B cell (primary cell): Measurements from ENCODE around the gene SYNGR3. TPM values are rescaled to one million over a fixed set of nuclear protein-coding genes. Genes with fewer than 3 reads are reported as not detected.

ENCODE experiments used
- ATAC-seq: fragments of 200-7000 bp; cut with Tn5 transposase; one replicate; pipeline ENCODE4 v1.10.0; 2021; ENCODE audit warnings: low read depth, mild to moderate bottlenecking, moderate number of reproducible peaks, moderate library complexity
- CTCF ChIA-PET: fragments of 350-600 bp; sonication (Branson Sonifier 250); formaldehyde crosslinking; loops from one replicate; lab custom pipeline; 2021; ENCODE audit warnings: antibody characterized with exemption, inconsistent platforms; lab: Charles Lee
- POLR2A ChIA-PET: fragments of 350-600 bp; sonication (Branson Sonifier 250); formaldehyde crosslinking; loops from one replicate; lab custom pipeline; 2021; ENCODE audit warnings: antibody characterized with exemption; lab: Charles Lee
- DNase-seq: peaks from one replicate; pipeline ENCODE4 v3.0.0; 2013
- H2AFZ ChIP-seq: 2 replicates; pipeline ENCODE4 v1.6.1; 2012; ENCODE audit warnings: mild to moderate bottlenecking, low read depth, low read length; ENCODE audit not compliant: insufficient read depth, poor library complexity, severe bottlenecking
- H3K27ac ChIP-seq, 2 donors: 1 replicate in 1 of 2; 2 replicates in 1 of 2; pipeline ENCODE4 v1.5.1; 2012 to 2013; ENCODE audit warnings: low read length in 2 of 2, mild to moderate bottlenecking in 2 of 2, moderate library complexity in 1 of 2
- H3K27me3 ChIP-seq, 4 experiments: fragments of 200-600 bp in 1 of 4; sonication (generic) in 1 of 4; replicated peaks in 1 of 4; 1 replicate in 2 of 4; 2 replicates in 2 of 4; pipeline versions ENCODE4 v1.6.1 to v1.7.0; 2013 to 2016; ENCODE audit warnings: low read length in 3 of 4, mild to moderate bottlenecking in 2 of 4, mixed read lengths in 1 of 4, moderate library complexity in 1 of 4; ENCODE audit not compliant: insufficient read depth in 4 of 4, control insufficient read depth in 3 of 4; ENCODE audit errors: control extremely low read depth in 1 of 4
- H3K36me3 ChIP-seq, 2 experiments: replicated peaks in 1 of 2; 1 replicate in 1 of 2; 2 replicates in 1 of 2; pipeline versions ENCODE4 v1.6.1 to v1.7.1; 2013; ENCODE audit warnings: low read length in 1 of 2; ENCODE audit not compliant: insufficient read depth in 2 of 2, control insufficient read depth in 1 of 2; ENCODE audit errors: control extremely low read depth in 1 of 2, extremely low read depth in 1 of 2
- H3K4me1 ChIP-seq, 2 donors: fragments of 200-600 bp in 1 of 2; sonication (generic) in 1 of 2; 1 replicate in 1 of 2; 2 replicates in 1 of 2; pipeline versions ENCODE4 v1.5.1 to v1.6.1; 2013 to 2017; ENCODE audit warnings: low read length in 2 of 2; ENCODE audit not compliant: control insufficient read depth in 2 of 2, insufficient read depth in 2 of 2
- H3K4me2 ChIP-seq: replicated peaks from 2 replicates; pipeline ENCODE3; 2012; ENCODE audit warnings: mild to moderate bottlenecking, low read depth, low read length; ENCODE audit not compliant: poor library complexity, severe bottlenecking
- H3K4me3 ChIP-seq, 5 experiments: fragments of 200-600 bp in 1 of 5; sonication (generic) in 1 of 5; 1 replicate in 3 of 5; 2 replicates in 2 of 5; pipeline versions ENCODE4 v1.5.1 to v1.7.0; 2011 to 2016; ENCODE audit warnings: low read length in 4 of 5, mild to moderate bottlenecking in 4 of 5, low read depth in 2 of 5, control low read depth in 1 of 5, moderate library complexity in 1 of 5; ENCODE audit not compliant: insufficient read depth in 1 of 5; ENCODE audit errors: control extremely low read depth in 1 of 5, extremely low read depth in 1 of 5
- H3K79me2 ChIP-seq: fragments of 200-600 bp; sonication (generic); one replicate; pipeline ENCODE4 v1.6.0; 2016; ENCODE audit warnings: low read length; ENCODE audit not compliant: control insufficient read depth, insufficient read depth
- H3K9ac ChIP-seq: fragments of 200-600 bp; sonication (generic); 2 replicates; pipeline ENCODE4 v1.6.1; 2017; ENCODE audit warnings: mild to moderate bottlenecking, low read length, moderate library complexity
- H3K9me3 ChIP-seq, 3 donors: one replicate each; pipeline versions ENCODE4 v1.6.1 to v1.7.1; 2013; ENCODE audit warnings: low read length in 2 of 3; ENCODE audit not compliant: control insufficient read depth in 2 of 3, insufficient read depth in 1 of 3; ENCODE audit errors: control extremely low read depth in 1 of 3
- H4K20me1 ChIP-seq: 2 replicates; pipeline ENCODE4 v1.6.0; 2012; ENCODE audit warnings: mild to moderate bottlenecking, low read length; ENCODE audit not compliant: insufficient read depth, control insufficient read depth, poor library complexity, severe bottlenecking
- H3K27ac Mint-ChIP-seq: one replicate; pipeline ENCODE4 v1.8.0; 2021; ENCODE audit warnings: mixed read lengths
- H3K27me3 Mint-ChIP-seq: one replicate; pipeline ENCODE4 v1.8.0; 2021; ENCODE audit warnings: mixed read lengths
- H3K4me1 Mint-ChIP-seq: one replicate; pipeline ENCODE4 v1.8.0; 2021; ENCODE audit warnings: mixed read lengths
- H3K4me3 Mint-ChIP-seq: one replicate; pipeline ENCODE4 v1.8.0; 2021; ENCODE audit warnings: mixed read lengths
- H3K9me3 Mint-ChIP-seq: one replicate; pipeline ENCODE4 v1.8.0; 2022; ENCODE audit warnings: mixed read lengths; ENCODE audit not compliant: insufficient read depth
- CTCF ChIP-seq: fragments of 200-600 bp; IDR thresholded peaks from one replicate; pipeline ENCODE4 v1.8.0; 2022; ENCODE audit warnings: antibody characterized with exemption, mild to moderate bottlenecking
- EZH2 ChIP-seq: IDR thresholded peaks from 2 replicates; pipeline ENCODE4 v1.6.1; 2012; ENCODE audit warnings: borderline replicate concordance, low read depth, mild to moderate bottlenecking, moderate library complexity, low read length; ENCODE audit not compliant: insufficient read depth, poor library complexity, severe bottlenecking
- WGBS: methylation state at CpG from one replicate; pipeline ENCODE4 v1.1.5; 2013; ENCODE audit warnings: missing lambda C conversion rate; ENCODE audit not compliant: insufficient coverage; 5-methylcytosine and 5-hydroxymethylcytosine counted together
- intact Hi-C: fragments of 100-400 bp; cut with micrococcal nuclease; formaldehyde crosslinking; loops from one replicate; pipeline ENCODE4 v1.10.0; 2022
- polyA plus RNA-seq: library from polyadenylated mRNA; depleted of rRNA; stranded (reverse); fragments of >200 nt; gene quantifications from 2 replicates; pipeline ENCODE4 v1.2.3, GENCODE V29; 2012
- total RNA-seq, 2 donors: library from RNA; stranded (reverse); fragments of 120-200 nt in 1 of 2; gene quantifications; 1 replicate in 1 of 2; 2 replicates in 1 of 2; pipeline versions ENCODE4 v1.2.3 to v1.2.4, GENCODE V29; 2013 to 2022

Gene SYNGR3
- total and polyA plus RNA-seq, 2 donors (not counting 1 experiment from before 2014, with no cell fraction given): 19.5 to 19.8 TPM

GRCh38 chr16:1942810-1943726, 46.7 kb upstream of the SYNGR3 start, which contains the start of gene MSRB1:
MSRB1 (minus strand) TSS chr16:1943199; CDS start chr16:1943156, 43 bp downstream.
- ChIA-PET CTCF (interaction anchor here (0.8 to 1.7 kb wide), 3 partner anchors 15 to 79 kb away, joined by 3 to 6 read pairs (median 5); partner anchors contain the start of gene RPS2), POLR2A (interaction anchor here (0.8 to 1.4 kb wide), 7 partner anchors 11 to 212 kb away, joined by 3 to 12 read pairs (median 4); partner anchors contain the start of genes NTHL1, RPS2, TRAF7 and TSC2)
- peak within 1 kb of the TSS; percentile 42 to 83 (median 73) for H3K4me3 ChIP-seq
- H3K4me3 Mint-ChIP-seq: peak within 1 kb of the TSS; percentile 90
- peaks cover 14 to 19% of the 10 kb centered on the region in 2 donors for H3K4me1 ChIP-seq
- H3K9me3 Mint-ChIP-seq: no peaks in the 10 kb centered on the region
- ATAC-seq (peak; percentile 99), DNase-seq (peak; percentile 99)
- H3K4me2 ChIP-seq: peak within 1 kb of the TSS; percentile 81
- H3K27me3 ChIP-seq: no peaks in the 10 kb centered on the region
- TF ChIP-seq CTCF (no peak), EZH2 (no peak)
- 2% methylated on average over 73 of the region's 77 CpGs for WGBS
- H3K9me3 ChIP-seq: no peaks in the 10 kb centered on the region
- peaks cover 0 to 8% of the 10 kb centered on the region in 2 experiments for H3K36me3 ChIP-seq
- no peaks in the 10 kb centered on the region for H3K27me3 Mint-ChIP-seq
- intact Hi-C loops: loop anchor here (1.0 to 10.0 kb wide), 2 partner anchors 14 to 52 kb away; no protein-coding TSS in a partner anchor
- peak within 1 kb of the TSS; percentile 91 for H2AFZ ChIP-seq
- H4K20me1 ChIP-seq: no peaks in the 10 kb centered on the region
- H3K79me2 ChIP-seq: no peaks in the 10 kb centered on the region
- peak within 1 kb of the TSS; percentile 25 to 64 for H3K27ac ChIP-seq
- peak within 1 kb of the TSS; percentile 82 for H3K9ac ChIP-seq
- H3K27ac Mint-ChIP-seq: peak within 1 kb of the TSS; percentile 80
- peaks cover 21% of the 10 kb centered on the region for H3K4me1 Mint-ChIP-seq
